ENCODE results near the gene WIPF3.

Gene WIPF3

DNA sequence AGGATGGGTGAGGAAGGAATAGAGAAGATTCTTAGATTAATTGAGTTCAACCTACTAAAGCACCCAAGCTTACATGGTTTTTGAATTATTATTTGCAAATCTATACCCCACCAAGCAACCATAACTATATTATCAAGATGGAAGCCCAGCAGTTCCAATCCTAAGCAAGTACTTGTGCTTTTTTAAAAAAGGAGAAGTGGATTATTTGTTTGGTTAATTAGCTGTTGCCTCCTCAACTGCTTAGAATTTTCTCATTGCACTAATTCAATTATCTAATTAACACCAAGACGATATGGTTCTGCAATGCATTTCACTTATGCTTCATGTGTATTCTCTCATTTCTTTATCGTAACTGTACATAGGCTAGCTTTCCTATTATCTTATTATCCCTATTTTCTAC is 27.3 kb upstream of the WIPF3 start:
- Histone ChIP-seq H3K27me3 (ENCODE audit: control insufficient read depth, low read length) (peaks cover 15% of the 10 kb centered on the region), H3K9me3 (ENCODE audit: control insufficient read depth, insufficient read depth, low read length) (no peaks in the 10 kb centered on the region), H3K9me2 (replicated peaks; ENCODE audit: control insufficient read depth, low read length) (no peaks in the 10 kb centered on the region), H3K27ac (ENCODE audit: low read depth, low read length) (no peak overlapping the region), H4K20me1 (ENCODE audit: control insufficient read depth, insufficient read depth, low read depth, low read length) (no peaks in the 10 kb centered on the region), H3K79me2 (ENCODE audit: control insufficient read depth, low read length) (no peaks in the 10 kb centered on the region), H3K4me2 (ENCODE audit: low read length) (no peak overlapping the region), H3F3A (ENCODE audit: control insufficient read depth, insufficient read depth) (no peaks in the 10 kb centered on the region), H3K4me3 (ENCODE audit: low read length) (no peak overlapping the region), H3K36me3 (ENCODE audit: control insufficient read depth, low read length) (no peaks in the 10 kb centered on the region), H3K4me1 (ENCODE audit: control insufficient read depth, low read length) (no peaks in the 10 kb centered on the region)
- no peak for TF ChIP-seq EZH2phosphoT487 (IDR thresholded peaks at IDR 0.05; ENCODE audit: borderline replicate concordance, low read length)
- TF ChIP-seq, protein P1, sequence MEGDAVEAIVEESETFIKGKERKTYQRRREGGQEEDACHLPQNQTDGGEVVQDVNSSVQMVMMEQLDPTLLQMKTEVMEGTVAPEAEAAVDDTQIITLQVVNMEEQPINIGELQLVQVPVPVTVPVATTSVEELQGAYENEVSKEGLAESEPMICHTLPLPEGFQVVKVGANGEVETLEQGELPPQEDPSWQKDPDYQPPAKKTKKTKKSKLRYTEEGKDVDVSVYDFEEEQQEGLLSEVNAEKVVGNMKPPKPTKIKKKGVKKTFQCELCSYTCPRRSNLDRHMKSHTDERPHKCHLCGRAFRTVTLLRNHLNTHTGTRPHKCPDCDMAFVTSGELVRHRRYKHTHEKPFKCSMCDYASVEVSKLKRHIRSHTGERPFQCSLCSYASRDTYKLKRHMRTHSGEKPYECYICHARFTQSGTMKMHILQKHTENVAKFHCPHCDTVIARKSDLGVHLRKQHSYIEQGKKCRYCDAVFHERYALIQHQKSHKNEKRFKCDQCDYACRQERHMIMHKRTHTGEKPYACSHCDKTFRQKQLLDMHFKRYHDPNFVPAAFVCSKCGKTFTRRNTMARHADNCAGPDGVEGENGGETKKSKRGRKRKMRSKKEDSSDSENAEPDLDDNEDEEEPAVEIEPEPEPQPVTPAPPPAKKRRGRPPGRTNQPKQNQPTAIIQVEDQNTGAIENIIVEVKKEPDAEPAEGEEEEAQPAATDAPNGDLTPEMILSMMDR (IDR thresholded peaks at IDR 0.05; ENCODE audit: low read depth, low read length, poor library complexity, severe bottlenecking), result no peak

DNA sequence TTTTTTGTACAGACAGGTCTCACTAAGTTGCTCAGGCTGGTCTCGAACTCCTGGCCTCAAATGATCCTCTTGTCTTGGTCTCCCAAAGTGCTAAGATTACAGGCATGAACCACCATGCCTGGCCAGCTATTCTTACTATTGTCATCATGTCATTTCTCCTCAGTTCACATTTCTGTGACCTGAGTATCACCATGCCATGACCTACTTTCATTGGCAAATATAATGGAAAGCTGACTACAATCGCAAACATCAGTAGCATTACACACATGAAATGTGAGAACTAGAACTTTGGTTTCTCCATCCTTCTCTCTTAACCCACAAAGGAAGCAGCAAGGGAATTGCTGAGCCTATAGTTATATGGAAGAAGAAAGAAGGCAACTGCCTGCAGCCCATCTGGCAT is 26.0 kb upstream of the WIPF3 start:
- TF ChIP-seq, protein P1 (IDR thresholded peaks at IDR 0.05; ENCODE audit: low read depth, low read length, poor library complexity, severe bottlenecking), result no peak
- Histone ChIP-seq H3K79me2 (ENCODE audit: control insufficient read depth, low read length) (no peaks in the 10 kb centered on the region), H3K9me2 (replicated peaks; ENCODE audit: control insufficient read depth, low read length) (no peaks in the 10 kb centered on the region), H4K20me1 (ENCODE audit: control insufficient read depth, insufficient read depth, low read depth, low read length) (no peaks in the 10 kb centered on the region), H3K9me3 (ENCODE audit: control insufficient read depth, insufficient read depth, low read length) (no peaks in the 10 kb centered on the region), H3K27me3 (ENCODE audit: control insufficient read depth, low read length) (peaks cover 15% of the 10 kb centered on the region), H3F3A (ENCODE audit: control insufficient read depth, insufficient read depth) (no peaks in the 10 kb centered on the region), H3K4me3 (ENCODE audit: low read length) (no peak overlapping the region), H3K4me1 (ENCODE audit: control insufficient read depth, low read length) (no peaks in the 10 kb centered on the region), H3K4me2 (ENCODE audit: low read length) (no peak overlapping the region), H3K27ac (ENCODE audit: low read depth, low read length) (no peak overlapping the region), H3K36me3 (ENCODE audit: control insufficient read depth, low read length) (no peaks in the 10 kb centered on the region)

DNA sequence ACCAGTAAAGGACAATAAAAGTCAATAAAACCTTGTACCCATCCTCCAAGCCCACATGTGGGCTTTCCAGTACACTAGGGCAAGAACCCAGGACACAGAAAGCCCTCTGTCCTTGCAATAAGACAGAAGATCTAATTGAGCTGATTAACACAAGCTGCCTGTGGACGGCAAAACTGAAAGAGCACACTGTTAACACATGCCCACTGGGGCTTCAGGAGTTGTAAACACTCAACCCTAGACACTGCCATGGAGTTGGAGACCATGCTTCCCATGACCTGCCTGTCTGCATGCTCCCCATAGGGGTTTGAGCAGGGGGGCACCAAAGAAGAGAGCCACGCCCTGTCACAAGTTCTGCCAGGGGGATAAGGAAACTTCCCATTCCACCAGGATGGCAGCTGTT is 22.6 kb upstream of the WIPF3 start:
- Histone ChIP-seq H3K9me3 (ENCODE audit: control insufficient read depth, insufficient read depth, low read length) (no peaks in the 10 kb centered on the region), H3K79me2 (ENCODE audit: control insufficient read depth, low read length) (no peaks in the 10 kb centered on the region), H3K4me2 (ENCODE audit: low read length) (no peak overlapping the region), H3K36me3 (ENCODE audit: control insufficient read depth, low read length) (no peaks in the 10 kb centered on the region), H3K4me3 (ENCODE audit: low read length) (no peak overlapping the region), H3K4me1 (ENCODE audit: control insufficient read depth, low read length) (no peaks in the 10 kb centered on the region), H3K27ac (ENCODE audit: low read depth, low read length) (no peak overlapping the region), H3K9me2 (replicated peaks; ENCODE audit: control insufficient read depth, low read length) (no peaks in the 10 kb centered on the region), H4K20me1 (ENCODE audit: control insufficient read depth, insufficient read depth, low read depth, low read length) (no peaks in the 10 kb centered on the region), H3F3A (ENCODE audit: control insufficient read depth, insufficient read depth) (no peaks in the 10 kb centered on the region), H3K27me3 (ENCODE audit: control insufficient read depth, low read length) (peaks cover 6% of the 10 kb centered on the region)
- no peak for TF ChIP-seq EZH2phosphoT487 (IDR thresholded peaks at IDR 0.05; ENCODE audit: borderline replicate concordance, low read length)
- TF ChIP-seq, protein P1 (IDR thresholded peaks at IDR 0.05; ENCODE audit: low read depth, low read length, poor library complexity, severe bottlenecking), result no peak

DNA sequence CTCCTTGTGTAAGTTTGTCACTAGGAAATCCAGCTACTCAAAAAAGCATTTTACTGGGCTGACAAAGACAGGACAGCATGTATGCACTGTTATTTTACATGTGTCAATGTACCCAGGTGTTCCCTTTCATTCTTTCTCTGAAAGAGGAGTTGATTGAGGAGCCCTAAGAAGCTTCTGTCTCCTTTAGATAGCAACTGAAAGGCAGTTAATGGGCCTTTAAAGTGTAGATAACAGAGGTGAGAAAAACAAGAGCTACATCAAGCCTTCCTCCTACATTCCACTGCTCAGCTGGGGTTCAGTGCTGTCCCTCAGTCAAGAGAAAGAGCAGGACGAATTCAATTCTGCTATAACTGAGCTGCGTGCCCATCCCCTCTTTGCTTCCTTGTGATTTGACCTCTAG is 12.8 kb upstream of the WIPF3 start:
- TF ChIP-seq EZH2phosphoT487 (IDR thresholded peaks at IDR 0.05; ENCODE audit: borderline replicate concordance, low read length), result no peak
- TF ChIP-seq, protein P1 (IDR thresholded peaks at IDR 0.05; ENCODE audit: low read depth, low read length, poor library complexity, severe bottlenecking), result no peak
- Histone ChIP-seq H3K9me2 (replicated peaks; ENCODE audit: control insufficient read depth, low read length) (no peaks in the 10 kb centered on the region), H3K36me3 (ENCODE audit: control insufficient read depth, low read length) (no peaks in the 10 kb centered on the region), H4K20me1 (ENCODE audit: control insufficient read depth, insufficient read depth, low read depth, low read length) (no peaks in the 10 kb centered on the region), H3K4me1 (ENCODE audit: control insufficient read depth, low read length) (no peaks in the 10 kb centered on the region), H3K79me2 (ENCODE audit: control insufficient read depth, low read length) (no peaks in the 10 kb centered on the region), H3K27ac (ENCODE audit: low read depth, low read length) (no peak overlapping the region), H3F3A (ENCODE audit: control insufficient read depth, insufficient read depth) (no peaks in the 10 kb centered on the region), H3K9me3 (ENCODE audit: control insufficient read depth, insufficient read depth, low read length) (no peaks in the 10 kb centered on the region), H3K27me3 (ENCODE audit: control insufficient read depth, low read length) (no peaks in the 10 kb centered on the region), H3K4me3 (ENCODE audit: low read length) (no peak overlapping the region), H3K4me2 (ENCODE audit: low read length) (no peak overlapping the region)
